Lower leg skin (tissue), 3 donors: ENCODE results near the gene AP1B1.

Experiments used
- POLR2A ChIP-seq, 2 donors: fragments of 450-650 bp; IDR thresholded peaks; one replicate each; pipeline ENCODE4 v1.6.1; 2016 to 2017; ENCODE audit warnings: antibody characterized with exemption in 2 of 2, mild to moderate bottlenecking in 1 of 2, moderate library complexity in 1 of 2
- TF ChIP-seq, protein P1 (sequence below), 3 donors: fragments of 450-650 bp; IDR thresholded peaks; one replicate each; pipeline ENCODE4 v1.5.1; 2016; ENCODE audit warnings: antibody characterized with exemption in 3 of 3, mild to moderate bottlenecking in 3 of 3, moderate library complexity in 2 of 3

GRCh38 chr22:29316141-29316828, 72.1 kb downstream of the AP1B1 start:
- TF ChIP-seq, protein P1, sequence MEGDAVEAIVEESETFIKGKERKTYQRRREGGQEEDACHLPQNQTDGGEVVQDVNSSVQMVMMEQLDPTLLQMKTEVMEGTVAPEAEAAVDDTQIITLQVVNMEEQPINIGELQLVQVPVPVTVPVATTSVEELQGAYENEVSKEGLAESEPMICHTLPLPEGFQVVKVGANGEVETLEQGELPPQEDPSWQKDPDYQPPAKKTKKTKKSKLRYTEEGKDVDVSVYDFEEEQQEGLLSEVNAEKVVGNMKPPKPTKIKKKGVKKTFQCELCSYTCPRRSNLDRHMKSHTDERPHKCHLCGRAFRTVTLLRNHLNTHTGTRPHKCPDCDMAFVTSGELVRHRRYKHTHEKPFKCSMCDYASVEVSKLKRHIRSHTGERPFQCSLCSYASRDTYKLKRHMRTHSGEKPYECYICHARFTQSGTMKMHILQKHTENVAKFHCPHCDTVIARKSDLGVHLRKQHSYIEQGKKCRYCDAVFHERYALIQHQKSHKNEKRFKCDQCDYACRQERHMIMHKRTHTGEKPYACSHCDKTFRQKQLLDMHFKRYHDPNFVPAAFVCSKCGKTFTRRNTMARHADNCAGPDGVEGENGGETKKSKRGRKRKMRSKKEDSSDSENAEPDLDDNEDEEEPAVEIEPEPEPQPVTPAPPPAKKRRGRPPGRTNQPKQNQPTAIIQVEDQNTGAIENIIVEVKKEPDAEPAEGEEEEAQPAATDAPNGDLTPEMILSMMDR (IDR thresholded peaks at IDR 0.05), result no peak
- no peak for TF ChIP-seq POLR2A (IDR thresholded peaks at IDR 0.05)
